GM10847 (cell line): ENCODE measurements around the gene SMC5.

Experiments used
- POLR2A ChIP-seq: IDR thresholded peaks from 2 replicates; pipeline ENCODE4 v1.6.1; 2011; ENCODE audit not compliant: insufficient read length; ENCODE audit errors: extremely low read depth

The SMC5 gene

GRCh38 chr9:70258692-70259511, at the start of gene SMC5:
Gene SMC5, plus strand, starts transcription at chr9:70258978. Its CDS starts 101 bp downstream, at chr9:70259079.
- peak; percentile 97 for TF ChIP-seq POLR2A

GRCh38 chr9:70217029-70217428, 41.7 kb upstream of the SMC5 start:
- no peak for TF ChIP-seq POLR2A

GRCh38 chr9:70218767-70219166, 40.0 kb upstream of the SMC5 start:
- TF ChIP-seq POLR2A: no peak

- TF ChIP-seq POLR2A: no peak
Measured at GRCh38 chr9:70220216-70220615, 38.6 kb upstream of the SMC5 start.

GRCh38 chr9:70222354-70222753, 36.4 kb upstream of the SMC5 start:
- no peak for TF ChIP-seq POLR2A

GRCh38 chr9:70228118-70228517, 30.7 kb upstream of the SMC5 start:
- no peak for TF ChIP-seq POLR2A

GRCh38 chr9:70228611-70229010, 30.2 kb upstream of the SMC5 start:
- no peak for TF ChIP-seq POLR2A

GRCh38 chr9:70229026-70229425, 29.8 kb upstream of the SMC5 start:
- no peak for TF ChIP-seq POLR2A

- no peak for TF ChIP-seq POLR2A
Measured at GRCh38 chr9:70229579-70229978, 29.2 kb upstream of the SMC5 start.

- TF ChIP-seq POLR2A: no peak
Measured at GRCh38 chr9:70232476-70232875, 26.3 kb upstream of the SMC5 start.

- no peak for TF ChIP-seq POLR2A
Measured at GRCh38 chr9:70250221-70250620, 8.6 kb upstream of the SMC5 start.

GRCh38 chr9:70255486-70255885, 3.3 kb upstream of the SMC5 start:
- no peak for TF ChIP-seq POLR2A

GRCh38 chr9:70256123-70256551, 2.6 kb upstream of the SMC5 start:
- no peak for TF ChIP-seq POLR2A

GRCh38 chr9:70257502-70257901, 1.3 kb upstream of the SMC5 start:
- TF ChIP-seq POLR2A: no peak

GRCh38 chr9:70257991-70258691, 637 bp upstream of the SMC5 start:
- TF ChIP-seq POLR2A: no peak

- TF ChIP-seq POLR2A: no peak
Measured at GRCh38 chr9:70259512-70259802, 679 bp downstream of the SMC5 start.
